T-helper 2 cell treated with Interferon-gamma antibody and Interleukin-4, amounts not matched to agents 5 μg/mL and 100 μg/mL, for 36 hours (primary cell): ENCODE results near the gene ANO10.
"Not testable (repeated sequence)": the region's sequence is repeated elsewhere in the genome, so short reads cannot be mapped to it uniquely, and the experiment has no call there.

Source experiments
- DNase-seq: peaks from one replicate; pipeline ENCODE4 v3.0.0; 2021; ENCODE audit warnings: low spot score
- H3K27ac Mint-ChIP-seq: one replicate; pipeline ENCODE4 v1.8.0; 2021; ENCODE audit warnings: mild to moderate bottlenecking, mixed read lengths
- H3K27me3 Mint-ChIP-seq: one replicate; pipeline ENCODE4 v1.8.0; 2021; ENCODE audit warnings: low read depth, mixed read lengths
- H3K36me3 Mint-ChIP-seq: one replicate; pipeline ENCODE4 v1.8.0; 2021; ENCODE audit warnings: low read depth, mixed read lengths
- H3K4me1 Mint-ChIP-seq: one replicate; pipeline ENCODE4 v1.8.0; 2021; ENCODE audit warnings: low read depth, mixed read lengths
- H3K4me3 Mint-ChIP-seq: one replicate; pipeline ENCODE4 v1.8.0; 2022; ENCODE audit warnings: mild to moderate bottlenecking, moderate library complexity, mixed read lengths
- H3K9me3 Mint-ChIP-seq: one replicate; pipeline ENCODE4 v1.8.0; 2021; ENCODE audit warnings: mixed read lengths

The ANO10 gene

DNA sequence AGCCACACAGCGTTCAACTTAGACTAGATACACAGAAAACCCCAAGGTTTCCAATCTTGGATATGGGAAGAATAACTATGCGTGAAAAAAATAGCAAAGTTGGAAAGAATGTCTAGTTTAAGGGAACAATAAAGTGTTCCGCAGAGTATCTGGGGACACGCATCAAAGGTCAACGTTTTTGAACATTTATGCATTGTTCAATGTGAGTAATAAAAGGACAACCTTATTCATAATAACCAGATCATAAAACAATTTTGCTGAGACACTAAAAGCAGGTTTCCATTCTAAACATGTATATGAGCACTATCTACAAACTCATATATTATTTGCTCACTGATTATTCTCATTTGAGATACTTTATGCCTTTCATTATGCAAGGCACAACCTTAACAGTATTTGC lies 7.8 kb downstream of the ANO10 start:
- no peak overlapping the region for H3K27ac Mint-ChIP-seq
- H3K36me3 Mint-ChIP-seq = no peaks in the 10 kb centered on the region
- peaks cover 3% of the 10 kb centered on the region for H3K4me1 Mint-ChIP-seq
- DNase-seq = no peak
- no peak overlapping the region for H3K4me3 Mint-ChIP-seq
- H3K27me3 Mint-ChIP-seq = peaks cover 13% of the 10 kb centered on the region
- H3K9me3 Mint-ChIP-seq = no peaks in the 10 kb centered on the region

DNA sequence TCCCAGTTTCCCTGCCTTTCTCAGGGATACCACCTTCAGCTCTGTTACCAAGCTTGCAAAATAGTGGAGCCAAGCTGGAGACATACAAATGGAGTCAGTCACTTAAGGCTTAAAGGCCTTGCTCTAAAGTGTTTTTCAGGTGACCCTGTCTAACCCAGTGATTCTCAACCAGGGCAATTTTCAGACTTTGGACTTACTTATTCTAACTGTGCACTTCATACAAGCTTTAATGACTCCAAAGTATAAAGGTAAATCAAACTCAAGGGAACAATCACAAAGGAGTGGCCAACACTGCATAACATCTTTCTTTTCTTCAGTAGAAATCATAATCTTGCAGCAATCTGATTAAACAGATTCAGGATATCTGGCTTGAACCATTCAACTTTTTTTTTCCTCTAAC lies 9.4 kb downstream of the ANO10 start:
- H3K27ac Mint-ChIP-seq = no peak overlapping the region
- no peak overlapping the region for H3K4me3 Mint-ChIP-seq
- no peak for DNase-seq
- peaks cover 3% of the 10 kb centered on the region for H3K4me1 Mint-ChIP-seq
- no peaks in the 10 kb centered on the region for H3K9me3 Mint-ChIP-seq
- no peaks in the 10 kb centered on the region for H3K36me3 Mint-ChIP-seq
- H3K27me3 Mint-ChIP-seq = peaks cover 12% of the 10 kb centered on the region

DNA sequence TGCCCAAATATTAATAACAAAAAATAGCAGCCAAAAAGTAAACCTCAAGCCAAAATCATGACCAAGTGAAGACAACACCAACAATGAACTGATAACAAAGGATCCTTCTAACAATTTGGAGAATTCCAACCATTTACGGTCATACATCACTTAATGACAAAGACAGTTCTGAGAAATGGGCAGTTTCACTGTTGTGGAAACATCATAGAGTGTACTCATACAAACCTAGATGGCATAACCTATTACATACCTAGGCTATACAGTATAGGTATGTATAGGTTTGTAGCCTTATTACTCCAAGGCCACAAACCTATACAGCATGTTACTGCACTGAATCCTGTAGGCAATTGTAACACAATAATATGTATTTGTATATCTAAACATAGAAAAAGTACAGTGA lies 12.4 kb downstream of the ANO10 start:
- DNase-seq = no peak
- Mint-ChIP-seq H3K36me3 (peaks cover 2% of the 10 kb centered on the region), H3K9me3 (no peaks in the 10 kb centered on the region), H3K27ac (no peak overlapping the region), H3K27me3 (peaks cover 11% of the 10 kb centered on the region), H3K4me1 (peaks cover 3% of the 10 kb centered on the region), H3K4me3 (no peak overlapping the region)

DNA sequence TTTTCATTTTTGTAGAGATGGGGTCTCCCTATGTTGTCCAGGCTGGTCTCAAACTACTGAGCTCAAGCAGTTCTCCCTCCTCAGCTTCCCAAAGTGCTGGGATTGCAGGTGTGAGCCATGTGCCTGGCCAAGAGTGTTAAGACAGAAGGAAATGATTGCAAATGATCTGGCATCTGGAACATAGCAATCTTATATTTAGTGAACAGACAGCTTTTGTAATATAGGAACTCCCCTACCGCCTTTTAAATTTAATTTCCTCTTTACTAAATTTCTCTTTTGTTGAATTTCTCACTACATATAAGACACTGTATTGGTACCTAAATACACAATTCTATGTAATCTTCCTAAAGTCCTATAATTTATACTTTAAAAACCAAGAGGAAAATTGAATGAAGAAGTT lies 13.1 kb downstream of the ANO10 start:
- no peak for DNase-seq
- no peaks in the 10 kb centered on the region for H3K9me3 Mint-ChIP-seq
- H3K27me3 Mint-ChIP-seq = peaks cover 9% of the 10 kb centered on the region
- no peak overlapping the region for H3K27ac Mint-ChIP-seq
- H3K4me3 Mint-ChIP-seq = no peak overlapping the region
- peaks cover 3% of the 10 kb centered on the region for H3K4me1 Mint-ChIP-seq
- H3K36me3 Mint-ChIP-seq = peaks cover 2% of the 10 kb centered on the region

DNA sequence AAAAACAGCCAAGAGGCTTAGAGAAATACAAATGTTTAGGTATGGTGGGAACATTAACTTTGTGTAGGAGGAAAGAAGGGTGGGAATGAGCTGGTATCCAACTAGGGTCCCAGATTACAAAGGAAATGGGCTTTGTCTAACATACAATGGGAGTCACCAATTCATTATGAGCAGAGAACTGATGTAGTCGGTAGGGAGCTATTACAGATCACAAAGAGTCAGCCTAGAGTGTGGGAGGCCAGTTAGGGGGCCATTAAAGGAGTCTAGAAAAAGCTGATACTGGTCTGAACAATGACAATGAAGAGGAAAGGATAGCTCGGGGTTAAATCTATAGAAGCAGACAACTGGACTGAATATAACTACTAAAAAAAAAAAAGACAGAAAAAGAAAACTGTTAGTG lies 15.5 kb downstream of the ANO10 start:
- Mint-ChIP-seq H3K9me3 (no peaks in the 10 kb centered on the region), H3K4me1 (peaks cover 3% of the 10 kb centered on the region), H3K36me3 (peaks cover 2% of the 10 kb centered on the region), H3K4me3 (no peak overlapping the region), H3K27me3 (peaks cover 6% of the 10 kb centered on the region), H3K27ac (no peak overlapping the region)
- no peak for DNase-seq

DNA sequence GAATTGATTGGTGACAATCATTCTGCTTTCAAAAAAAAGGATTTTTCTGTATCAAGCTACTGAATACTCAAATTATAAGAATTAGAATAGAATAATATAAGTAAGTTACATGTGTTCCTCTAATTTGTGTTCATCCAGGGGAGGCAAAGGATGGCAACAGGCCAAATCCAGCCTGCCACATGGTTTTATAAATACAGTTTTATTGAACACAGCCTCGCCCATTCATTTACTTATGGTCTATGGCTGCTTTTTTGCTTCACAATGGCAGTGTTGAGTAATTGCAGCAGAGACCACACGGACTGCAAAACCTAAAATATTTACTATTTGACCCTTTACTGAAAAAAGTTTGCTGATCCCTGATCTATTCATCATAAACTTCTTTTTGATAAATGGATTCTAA lies 21.9 kb downstream of the ANO10 start:
- DNase-seq, H3K27me3 Mint-ChIP-seq, H3K4me3 Mint-ChIP-seq, H3K4me1 Mint-ChIP-seq, H3K9me3 Mint-ChIP-seq, H3K36me3 Mint-ChIP-seq, H3K27ac Mint-ChIP-seq: not testable (repeated sequence)

DNA sequence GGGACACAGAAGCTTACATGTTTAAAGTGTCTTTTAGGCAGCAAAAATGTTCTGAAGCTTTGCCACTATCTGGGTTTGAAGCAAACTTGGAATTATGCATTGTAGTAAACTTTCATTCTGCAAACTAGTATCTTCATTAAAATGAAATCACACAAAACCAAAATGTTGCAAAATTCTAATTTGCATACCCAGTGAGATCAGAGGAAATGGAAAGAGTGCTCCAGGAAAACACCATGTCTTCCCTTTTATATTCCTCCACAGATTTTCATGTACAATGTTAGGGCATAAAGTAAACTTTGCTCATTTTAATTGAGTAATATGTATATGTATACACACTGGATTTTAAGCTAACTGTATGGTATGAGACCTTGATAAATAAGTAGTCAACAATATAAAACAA lies 23.9 kb downstream of the ANO10 start:
- DNase-seq = no peak
- no peaks in the 10 kb centered on the region for H3K27me3 Mint-ChIP-seq
- H3K27ac Mint-ChIP-seq = no peak overlapping the region
- H3K9me3 Mint-ChIP-seq = peaks cover 5% of the 10 kb centered on the region
- no peaks in the 10 kb centered on the region for H3K36me3 Mint-ChIP-seq
- no peak overlapping the region for H3K4me3 Mint-ChIP-seq
- no peaks in the 10 kb centered on the region for H3K4me1 Mint-ChIP-seq

DNA sequence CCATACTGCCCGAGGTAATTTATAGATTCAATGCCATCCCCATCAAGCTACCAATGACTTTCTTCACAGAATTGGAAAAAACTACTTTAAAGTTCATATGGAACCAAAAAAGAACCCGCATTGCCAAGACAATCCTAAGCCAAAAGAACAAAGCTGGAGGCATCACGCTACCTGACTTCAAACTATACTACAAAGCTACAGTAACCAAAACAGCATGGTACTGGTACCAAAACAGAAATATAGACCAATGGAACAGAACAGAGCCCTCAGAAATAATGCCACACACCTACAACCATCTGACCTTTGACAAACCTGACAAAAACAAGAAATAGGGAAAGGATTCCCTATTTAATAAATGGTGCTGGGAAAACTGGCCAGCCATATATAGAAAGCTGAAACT lies 25.6 kb downstream of the ANO10 start:
- not testable (repeated sequence) for H3K4me3 Mint-ChIP-seq, H3K36me3 Mint-ChIP-seq, DNase-seq, H3K27ac Mint-ChIP-seq, H3K4me1 Mint-ChIP-seq, H3K27me3 Mint-ChIP-seq, H3K9me3 Mint-ChIP-seq

DNA sequence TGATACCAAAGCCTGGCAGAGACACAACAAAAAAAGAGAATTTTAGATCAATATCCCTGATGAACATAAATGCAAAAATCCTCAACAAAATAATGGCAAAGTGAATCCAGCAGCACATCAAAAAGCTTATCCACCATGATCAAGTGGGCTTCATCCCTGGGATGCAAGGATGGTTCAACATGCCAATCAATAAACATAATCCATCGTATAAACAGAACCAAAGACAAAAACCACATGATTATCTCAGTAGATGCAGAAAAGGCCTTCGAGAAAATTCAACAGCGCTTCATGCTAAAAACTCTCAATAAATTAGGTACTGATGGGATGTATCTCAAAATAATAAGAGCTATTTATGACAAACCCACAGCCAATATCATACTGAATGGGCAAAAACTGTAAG lies 26.5 kb downstream of the ANO10 start:
- not testable (repeated sequence) for H3K9me3 Mint-ChIP-seq, H3K27ac Mint-ChIP-seq, H3K4me1 Mint-ChIP-seq, H3K27me3 Mint-ChIP-seq, H3K4me3 Mint-ChIP-seq, DNase-seq, H3K36me3 Mint-ChIP-seq

DNA sequence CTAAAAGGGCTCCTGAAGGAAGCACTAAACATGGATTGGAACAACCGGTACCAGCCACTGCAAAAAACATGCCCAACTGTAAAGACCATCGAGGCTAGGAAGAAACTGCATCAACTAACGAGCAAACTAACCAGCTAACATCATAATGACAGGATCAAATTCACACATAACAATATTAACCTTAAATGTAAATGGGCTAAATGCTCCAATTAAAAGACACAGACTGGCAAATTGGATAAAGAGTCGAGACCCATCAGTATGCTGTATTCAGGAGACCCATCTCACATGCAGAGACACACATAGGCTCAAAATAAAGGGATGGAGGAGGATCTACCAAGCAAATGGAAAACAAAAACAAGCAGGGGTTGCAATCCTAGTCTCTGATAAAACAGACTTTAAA lies 28.2 kb downstream of the ANO10 start:
- not testable (repeated sequence) for H3K27me3 Mint-ChIP-seq, H3K27ac Mint-ChIP-seq, H3K36me3 Mint-ChIP-seq, DNase-seq, H3K9me3 Mint-ChIP-seq, H3K4me1 Mint-ChIP-seq, H3K4me3 Mint-ChIP-seq

DNA sequence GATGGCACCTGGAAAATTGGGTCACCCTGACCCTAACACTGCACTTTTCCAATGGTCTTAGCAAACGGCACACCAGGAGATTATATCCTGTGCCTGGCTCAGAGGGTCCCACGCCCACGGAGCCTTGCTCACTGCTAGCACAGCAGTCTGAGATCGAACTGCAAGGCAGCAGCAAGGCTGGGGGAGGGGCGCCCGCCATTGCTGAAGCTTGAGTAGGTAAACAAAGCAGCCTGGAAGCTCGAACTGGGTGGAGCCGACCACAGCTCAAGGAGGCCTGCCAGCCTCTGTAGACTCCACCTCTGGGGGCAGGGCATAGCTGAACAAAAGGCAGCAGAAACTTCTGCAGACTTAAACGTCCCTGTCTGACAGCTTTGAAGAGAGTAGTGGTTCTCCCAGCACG lies 29.9 kb downstream of the ANO10 start:
- not testable (repeated sequence) for H3K27ac Mint-ChIP-seq, H3K9me3 Mint-ChIP-seq, H3K27me3 Mint-ChIP-seq, H3K36me3 Mint-ChIP-seq, DNase-seq, H3K4me1 Mint-ChIP-seq, H3K4me3 Mint-ChIP-seq

DNA sequence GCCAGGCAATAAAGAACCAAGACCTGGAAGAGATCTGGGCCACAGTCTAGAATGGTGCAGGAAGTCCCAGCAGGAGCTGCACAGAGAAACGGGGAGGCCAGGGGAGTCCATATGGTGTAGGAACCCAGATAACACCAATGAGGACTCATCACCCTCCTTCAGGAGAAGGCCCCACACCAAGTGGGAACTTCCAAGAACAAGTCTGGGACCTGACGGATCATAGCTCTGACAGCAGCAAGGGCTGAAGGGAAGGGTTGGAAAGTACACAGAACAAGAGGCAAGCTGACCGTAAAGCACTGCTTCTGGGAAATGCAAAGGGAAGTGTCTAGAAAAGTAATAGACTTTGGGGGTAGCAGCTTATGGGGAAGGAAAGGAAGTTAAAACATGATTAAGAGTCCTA lies 34.5 kb downstream of the ANO10 start:
- Mint-ChIP-seq H3K27ac (no peak overlapping the region), H3K4me3 (no peak overlapping the region), H3K4me1 (peaks cover 4% of the 10 kb centered on the region), H3K27me3 (peaks cover 6% of the 10 kb centered on the region), H3K9me3 (peaks cover 3% of the 10 kb centered on the region), H3K36me3 (no peaks in the 10 kb centered on the region)
- no peak for DNase-seq

DNA sequence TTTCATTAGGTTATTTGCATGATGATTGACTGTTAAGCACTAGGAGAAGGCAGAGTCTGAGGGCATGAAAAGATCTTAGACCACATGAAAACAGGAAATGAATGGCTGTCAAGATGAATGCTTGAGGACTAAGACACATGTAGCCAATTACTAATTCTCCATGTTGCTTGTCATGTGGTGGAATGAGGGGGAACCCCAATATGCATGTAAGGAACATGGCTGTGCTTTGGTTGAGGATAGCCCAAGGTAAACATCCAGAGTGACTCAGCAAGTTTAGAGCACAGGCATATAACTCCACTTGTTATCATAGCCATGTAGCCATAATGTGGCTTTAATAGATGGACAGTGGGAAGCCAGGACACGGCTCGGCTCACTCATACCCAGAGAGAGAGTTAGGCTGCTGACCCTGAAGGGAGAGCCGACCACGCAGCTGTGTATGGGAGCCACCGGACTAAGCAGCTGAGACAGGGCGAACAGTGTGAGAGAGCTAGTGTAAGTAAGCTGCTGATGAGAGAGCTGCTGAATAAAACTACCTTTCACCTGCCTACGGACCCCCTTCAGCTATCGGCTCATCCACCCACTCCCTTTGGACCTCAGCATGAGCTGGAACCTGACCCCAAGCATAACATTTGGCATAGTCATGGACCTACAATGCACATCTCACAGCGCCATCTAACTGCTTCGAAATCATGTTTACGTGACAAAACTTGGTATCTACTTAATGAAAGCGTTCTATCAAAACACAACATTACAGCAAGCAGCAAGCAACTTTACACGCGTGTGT lies 37.6 kb downstream of the ANO10 start:
- H3K27ac Mint-ChIP-seq = no peak overlapping the region
- no peak overlapping the region for H3K4me3 Mint-ChIP-seq
- H3K27me3 Mint-ChIP-seq = peaks cover 6% of the 10 kb centered on the region
- H3K36me3 Mint-ChIP-seq = no peaks in the 10 kb centered on the region
- DNase-seq = no peak
- H3K9me3 Mint-ChIP-seq = no peaks in the 10 kb centered on the region
- peaks cover 4% of the 10 kb centered on the region for H3K4me1 Mint-ChIP-seq

DNA sequence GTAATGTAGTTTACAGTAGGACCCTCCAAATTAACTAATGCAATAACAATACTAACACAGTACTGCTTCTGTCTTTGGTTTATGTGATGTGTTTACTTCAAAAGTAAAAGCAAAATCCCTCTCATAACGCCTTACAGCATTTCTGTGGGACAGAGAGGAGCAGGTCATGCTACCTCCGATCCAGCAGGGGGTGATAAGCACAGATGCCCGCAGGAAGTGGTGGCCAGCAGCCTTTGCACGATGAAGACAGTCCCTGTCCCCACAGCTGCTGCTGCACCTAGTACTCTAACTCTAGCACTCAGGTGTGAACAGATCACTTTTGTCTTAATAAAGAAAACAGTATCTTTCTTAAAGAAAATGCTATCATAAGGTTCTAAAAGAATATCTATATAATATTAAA lies 38.3 kb downstream of the ANO10 start:
- Mint-ChIP-seq H3K27ac (no peak overlapping the region), H3K36me3 (no peaks in the 10 kb centered on the region), H3K9me3 (no peaks in the 10 kb centered on the region), H3K4me3 (no peak overlapping the region), H3K4me1 (peaks cover 4% of the 10 kb centered on the region), H3K27me3 (peaks cover 5% of the 10 kb centered on the region)
- no peak for DNase-seq

DNA sequence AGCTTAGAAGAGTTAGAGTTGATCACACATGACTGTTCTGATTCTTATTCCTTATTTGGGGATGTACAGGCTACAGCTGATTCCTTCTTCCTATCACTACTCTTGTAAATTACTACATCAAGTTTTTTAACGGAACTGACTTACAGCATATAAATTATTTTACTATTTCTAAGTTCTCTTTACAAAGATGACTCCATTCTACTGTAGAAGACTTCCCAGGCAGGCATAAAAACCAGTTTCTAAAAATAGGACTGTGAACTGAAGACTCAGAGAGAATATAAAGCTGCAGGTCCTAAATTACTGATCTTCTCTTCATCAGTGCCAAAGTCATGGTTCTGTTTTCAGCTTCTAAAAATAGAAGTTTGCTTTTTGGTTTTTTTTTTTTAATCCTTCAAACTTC lies 38.9 kb downstream of the ANO10 start:
- Mint-ChIP-seq H3K27ac (no peak overlapping the region), H3K9me3 (no peaks in the 10 kb centered on the region), H3K36me3 (no peaks in the 10 kb centered on the region), H3K27me3 (peaks cover 5% of the 10 kb centered on the region), H3K4me3 (no peak overlapping the region), H3K4me1 (peaks cover 4% of the 10 kb centered on the region)
- no peak for DNase-seq
